ENCODE results near the gene RNF180. TPM values are rescaled to one million over a fixed set of nuclear protein-coding genes. Genes with fewer than 3 reads are reported as not detected.

Gene RNF180, protein sequence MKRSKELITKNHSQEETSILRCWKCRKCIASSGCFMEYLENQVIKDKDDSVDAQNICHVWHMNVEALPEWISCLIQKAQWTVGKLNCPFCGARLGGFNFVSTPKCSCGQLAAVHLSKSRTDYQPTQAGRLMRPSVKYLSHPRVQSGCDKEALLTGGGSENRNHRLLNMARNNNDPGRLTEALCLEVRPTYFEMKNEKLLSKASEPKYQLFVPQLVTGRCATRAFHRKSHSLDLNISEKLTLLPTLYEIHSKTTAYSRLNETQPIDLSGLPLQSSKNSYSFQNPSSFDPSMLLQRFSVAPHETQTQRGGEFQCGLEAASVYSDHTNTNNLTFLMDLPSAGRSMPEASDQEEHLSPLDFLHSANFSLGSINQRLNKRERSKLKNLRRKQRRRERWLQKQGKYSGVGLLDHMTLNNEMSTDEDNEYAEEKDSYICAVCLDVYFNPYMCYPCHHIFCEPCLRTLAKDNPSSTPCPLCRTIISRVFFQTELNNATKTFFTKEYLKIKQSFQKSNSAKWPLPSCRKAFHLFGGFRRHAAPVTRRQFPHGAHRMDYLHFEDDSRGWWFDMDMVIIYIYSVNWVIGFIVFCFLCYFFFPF
- not detected for total RNA-seq

- Mint-ChIP-seq H3K27me3 (peaks cover 27% of the 10 kb centered on the region), H3K4me1 (peaks cover 2% of the 10 kb centered on the region), H3K36me3 (ENCODE audit: low read depth) (peaks cover 8% of the 10 kb centered on the region), H3K9me3 (no peaks in the 10 kb centered on the region), H3K4me3 (peak within 1 kb of the TSS; percentile 10), H3K27ac (no peak within 1 kb of the TSS)
- ChIA-PET POLR2A (no interaction called here), CTCF (no interaction called here)
- DNase-seq = no peak
Observed at GRCh38 chr5:64165500-64166200, at the start of gene RNF180. Gene RNF180 (plus strand): TSS chr5:64165843. CDS start chr5:64200808, 34,965 bp downstream.

DNA sequence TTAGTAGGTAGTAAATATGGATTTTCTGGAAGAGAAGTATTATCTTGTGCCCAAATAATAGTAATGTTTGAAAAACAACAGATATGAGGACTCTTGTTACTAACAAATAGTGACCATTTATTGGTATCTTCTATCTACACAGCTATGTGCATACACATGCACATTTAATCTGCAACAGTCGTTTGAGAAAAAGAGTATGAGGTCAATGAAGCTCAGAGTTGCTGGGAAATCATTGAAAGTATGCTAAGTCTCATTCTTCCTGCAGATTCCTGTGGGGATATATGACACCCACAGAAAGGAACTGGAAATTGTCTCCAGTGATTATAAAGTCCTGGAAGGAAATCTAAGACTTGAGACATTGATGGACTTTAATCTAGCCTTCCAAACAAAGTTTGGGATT lies 40.1 kb upstream of the RNF180 start:
- ChIA-PET CTCF (no interaction called here), POLR2A (no interaction called here)
- no peaks in the 10 kb centered on the region for H3K27me3 Mint-ChIP-seq
- no peaks in the 10 kb centered on the region for H3K4me1 Mint-ChIP-seq
- H3K36me3 Mint-ChIP-seq (ENCODE audit: low read depth) = no peaks in the 10 kb centered on the region
- H3K27ac Mint-ChIP-seq = no peak overlapping the region
- H3K9me3 Mint-ChIP-seq = no peaks in the 10 kb centered on the region
- DNase-seq = no peak
- no peak overlapping the region for H3K4me3 Mint-ChIP-seq

- no peak for DNase-seq
- H3K27me3 Mint-ChIP-seq = no peaks in the 10 kb centered on the region
- no peaks in the 10 kb centered on the region for H3K4me1 Mint-ChIP-seq
- H3K9me3 Mint-ChIP-seq = no peaks in the 10 kb centered on the region
- no peak overlapping the region for H3K4me3 Mint-ChIP-seq
- ChIA-PET CTCF (no interaction called here), POLR2A (no interaction called here)
- H3K36me3 Mint-ChIP-seq (ENCODE audit: low read depth) = no peaks in the 10 kb centered on the region
- no peak overlapping the region for H3K27ac Mint-ChIP-seq
Observed at GRCh38 chr5:64126202-64126741, 39.4 kb upstream of the RNF180 start.

DNA sequence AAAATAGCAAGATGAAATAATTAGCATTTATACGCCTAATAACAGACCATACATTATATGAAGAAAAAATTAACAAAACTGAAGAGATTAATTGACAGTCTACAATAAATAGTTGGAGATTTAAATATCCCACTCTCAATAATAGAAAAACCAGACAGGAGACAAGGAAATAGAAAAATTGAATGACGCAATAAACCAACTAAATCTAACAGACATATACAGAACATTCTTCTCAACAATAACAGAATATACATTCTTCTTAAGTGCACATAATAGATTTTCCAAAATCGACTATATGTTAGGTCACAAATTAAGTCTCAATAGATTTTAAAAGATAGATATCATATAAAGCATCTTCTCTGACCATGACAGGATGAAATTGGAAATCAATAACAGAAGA lies 25.6 kb upstream of the RNF180 start:
- no peaks in the 10 kb centered on the region for H3K27me3 Mint-ChIP-seq
- no peak overlapping the region for H3K4me3 Mint-ChIP-seq
- no peaks in the 10 kb centered on the region for H3K4me1 Mint-ChIP-seq
- H3K9me3 Mint-ChIP-seq = no peaks in the 10 kb centered on the region
- no peak overlapping the region for H3K27ac Mint-ChIP-seq
- DNase-seq = no peak
- CTCF ChIA-PET = no interaction called here
- H3K36me3 Mint-ChIP-seq (ENCODE audit: low read depth) = no peaks in the 10 kb centered on the region
- POLR2A ChIA-PET = no interaction called here

GRCh38 chr5:64144425-64145215 lies 21.0 kb upstream of the RNF180 start:
- no peaks in the 10 kb centered on the region for H3K4me1 Mint-ChIP-seq
- POLR2A ChIA-PET = no interaction called here
- no peaks in the 10 kb centered on the region for H3K36me3 Mint-ChIP-seq (ENCODE audit: low read depth)
- no peak overlapping the region for H3K27ac Mint-ChIP-seq
- H3K4me3 Mint-ChIP-seq = no peak overlapping the region
- CTCF ChIA-PET = no interaction called here
- DNase-seq = no peak
- H3K9me3 Mint-ChIP-seq = no peaks in the 10 kb centered on the region
- no peaks in the 10 kb centered on the region for H3K27me3 Mint-ChIP-seq

- H3K36me3 Mint-ChIP-seq (ENCODE audit: low read depth) = no peaks in the 10 kb centered on the region
- POLR2A ChIA-PET = no interaction called here
- H3K9me3 Mint-ChIP-seq = no peaks in the 10 kb centered on the region
- no peaks in the 10 kb centered on the region for H3K27me3 Mint-ChIP-seq
- no peak overlapping the region for H3K27ac Mint-ChIP-seq
- H3K4me3 Mint-ChIP-seq = no peak overlapping the region
- no peak for DNase-seq
- CTCF ChIA-PET = no interaction called here
- no peaks in the 10 kb centered on the region for H3K4me1 Mint-ChIP-seq
Observed at GRCh38 chr5:64145216-64145895, 20.3 kb upstream of the RNF180 start.

- H3K27ac Mint-ChIP-seq = no peak overlapping the region
- no peak for DNase-seq
- ChIA-PET POLR2A (no interaction called here), CTCF (no interaction called here)
- H3K4me3 Mint-ChIP-seq = no peak overlapping the region
- peaks cover 2% of the 10 kb centered on the region for H3K9me3 Mint-ChIP-seq
- no peaks in the 10 kb centered on the region for H3K4me1 Mint-ChIP-seq
- no peaks in the 10 kb centered on the region for H3K36me3 Mint-ChIP-seq (ENCODE audit: low read depth)
- H3K27me3 Mint-ChIP-seq = no peaks in the 10 kb centered on the region
Observed at GRCh38 chr5:64147379-64147778, 18.3 kb upstream of the RNF180 start.

DNA sequence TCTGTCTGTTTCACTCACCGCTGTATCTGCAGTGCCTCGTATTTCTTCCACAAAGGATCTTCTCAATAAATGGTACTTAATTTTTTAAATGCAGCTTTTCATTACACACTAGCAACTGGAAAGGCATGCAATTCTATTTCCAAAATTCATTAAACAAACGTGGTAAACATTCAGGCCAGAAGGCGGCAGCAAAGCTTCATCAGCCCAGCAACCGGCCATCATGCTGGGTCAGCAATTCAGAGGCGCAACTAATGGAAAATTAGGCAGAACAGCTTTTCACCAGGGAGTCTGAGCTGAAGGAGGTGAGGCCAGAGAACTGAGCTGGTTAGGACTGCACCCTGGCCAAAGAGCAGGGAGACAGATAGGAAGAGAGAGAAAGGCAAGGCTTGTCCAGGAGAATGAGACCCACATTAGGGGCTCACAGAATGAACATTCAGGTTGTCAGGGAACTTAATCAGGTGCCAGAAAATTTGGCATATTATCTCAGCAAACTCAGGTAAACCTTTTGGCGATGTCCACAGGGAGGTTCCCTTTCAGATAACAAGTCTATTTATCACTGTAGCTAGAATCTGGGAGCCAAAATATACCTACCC lies 17.7 kb upstream of the RNF180 start:
- Mint-ChIP-seq H3K27me3 (no peaks in the 10 kb centered on the region), H3K9me3 (peaks cover 6% of the 10 kb centered on the region), H3K27ac (no peak overlapping the region), H3K4me1 (no peaks in the 10 kb centered on the region), H3K36me3 (ENCODE audit: low read depth) (no peaks in the 10 kb centered on the region), H3K4me3 (no peak overlapping the region)
- DNase-seq = no peak
- CTCF ChIA-PET = no interaction called here
- POLR2A ChIA-PET = no interaction called here

GRCh38 chr5:64149268-64149667 lies 16.4 kb upstream of the RNF180 start:
- ChIA-PET CTCF (no interaction called here), POLR2A (no interaction called here)
- no peak overlapping the region for H3K4me3 Mint-ChIP-seq
- H3K27me3 Mint-ChIP-seq = no peaks in the 10 kb centered on the region
- H3K4me1 Mint-ChIP-seq = no peaks in the 10 kb centered on the region
- DNase-seq = no peak
- H3K36me3 Mint-ChIP-seq (ENCODE audit: low read depth) = no peaks in the 10 kb centered on the region
- no peak overlapping the region for H3K27ac Mint-ChIP-seq
- peaks cover 10% of the 10 kb centered on the region for H3K9me3 Mint-ChIP-seq

DNA sequence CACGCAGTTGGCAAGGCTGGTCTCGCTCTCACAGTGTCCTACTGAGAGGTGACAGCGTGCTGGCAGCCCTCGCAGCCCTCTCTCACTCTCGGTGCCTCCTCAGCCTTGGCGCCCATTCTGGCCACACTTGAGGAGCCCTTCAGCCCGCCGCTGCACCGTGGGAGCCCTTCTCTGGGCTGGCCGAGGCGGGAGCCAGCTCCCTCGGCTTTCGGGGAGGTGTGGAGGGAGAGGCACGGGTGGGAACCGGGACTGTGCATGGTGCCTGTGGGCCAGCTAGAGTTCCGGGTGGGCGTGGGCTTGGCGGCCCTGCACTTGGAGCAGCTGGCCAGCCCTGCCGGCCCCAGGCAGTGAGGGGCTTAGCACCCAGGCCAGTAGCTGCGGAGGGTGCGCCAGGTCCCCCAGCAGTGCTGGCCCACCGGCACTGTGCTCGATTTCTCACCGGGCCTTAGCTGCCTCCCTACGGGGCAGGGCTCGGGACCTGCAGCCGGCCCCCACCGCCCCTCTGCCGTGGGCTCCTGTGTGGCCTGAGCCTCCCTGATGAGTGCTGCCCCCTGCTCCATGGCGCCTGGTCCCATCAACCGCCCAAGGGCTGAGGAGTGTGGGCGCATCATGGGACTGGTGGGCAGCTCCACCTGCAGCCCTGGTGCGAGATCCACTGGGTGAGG lies 15.7 kb upstream of the RNF180 start:
- Mint-ChIP-seq H3K4me1 (no peaks in the 10 kb centered on the region), H3K27me3 (no peaks in the 10 kb centered on the region), H3K27ac (no peak overlapping the region), H3K4me3 (no peak overlapping the region), H3K36me3 (ENCODE audit: low read depth) (no peaks in the 10 kb centered on the region), H3K9me3 (peaks cover 10% of the 10 kb centered on the region)
- no peak for DNase-seq
- CTCF ChIA-PET = no interaction called here
- POLR2A ChIA-PET = no interaction called here

- H3K4me1 Mint-ChIP-seq = no peaks in the 10 kb centered on the region
Observed at GRCh38 chr5:64156261-64156660, 9.4 kb upstream of the RNF180 start.

GRCh38 chr5:64158827-64159226 lies 6.8 kb upstream of the RNF180 start:
- DNase-seq = no peak
- no peaks in the 10 kb centered on the region for H3K36me3 Mint-ChIP-seq (ENCODE audit: low read depth)
- POLR2A ChIA-PET = no interaction called here
- no peak overlapping the region for H3K4me3 Mint-ChIP-seq
- H3K27ac Mint-ChIP-seq = no peak overlapping the region
- no peaks in the 10 kb centered on the region for H3K4me1 Mint-ChIP-seq
- peaks cover 4% of the 10 kb centered on the region for H3K27me3 Mint-ChIP-seq
- CTCF ChIA-PET = no interaction called here
- H3K9me3 Mint-ChIP-seq = peaks cover 3% of the 10 kb centered on the region

More at GRCh38 chr5:64156261-64156660, 9.4 kb upstream of the RNF180 start:
- no peaks in the 10 kb centered on the region for H3K36me3 Mint-ChIP-seq (ENCODE audit: low read depth)
- ChIA-PET CTCF (no interaction called here), POLR2A (no interaction called here)
- peaks cover 10% of the 10 kb centered on the region for H3K9me3 Mint-ChIP-seq
- no peak overlapping the region for H3K27ac Mint-ChIP-seq
- DNase-seq = no peak
- no peaks in the 10 kb centered on the region for H3K27me3 Mint-ChIP-seq
- H3K4me3 Mint-ChIP-seq = no peak overlapping the region
